Hepatocyte (in vitro differentiated cells): ENCODE measurements around the gene CDH4.

ENCODE experiments used
- CTCF ChIP-seq: fragments of 200-600 bp; sonication (generic); IDR thresholded peaks from 2 replicates; pipeline ENCODE4 v1.5.1; 2016; ENCODE audit warnings: antibody characterized with exemption, mild to moderate bottlenecking; ENCODE audit not compliant: poor library complexity
- EZH2 ChIP-seq: fragments of 200-600 bp; sonication (generic); IDR thresholded peaks from 2 replicates; pipeline ENCODE4 v1.6.1; 2016; ENCODE audit warnings: antibody characterized with exemption, mild to moderate bottlenecking, borderline replicate concordance

GRCh38 chr20:61649860-61650162, 397.8 kb downstream of the CDH4 start:
- TF ChIP-seq CTCF (no peak), EZH2 (no peak)
